GM18909 (cell line): ENCODE data around the gene POT1.
A peak's percentile ranks its signal among the peaks of the same experiment; 100 is the strongest.

Source experiments
- ATAC-seq: cut with Tn5 transposase; IDR thresholded peaks from one replicate; pipeline ENCODE4 v1.9.1; 2021; ENCODE audit warnings: mild to moderate bottlenecking; ENCODE audit not compliant: unreplicated experiment, poor library complexity

The POT1 gene

GRCh38 chr7:124915242-124915641 is 14.4 kb downstream of the POT1 start:
- peak; percentile 52 for ATAC-seq

GRCh38 chr7:124914298-124914697 is 15.3 kb downstream of the POT1 start:
- ATAC-seq, result peak; percentile 51

GRCh38 chr7:124912972-124913371 is 16.7 kb downstream of the POT1 start:
- no peak for ATAC-seq

- ATAC-seq, result no peak
Observed at GRCh38 chr7:124909808-124910207, 19.8 kb downstream of the POT1 start.

- ATAC-seq, result no peak
Observed at GRCh38 chr7:124908259-124908658, 21.4 kb downstream of the POT1 start.

- ATAC-seq, result no peak
Observed at GRCh38 chr7:124907490-124907889, 22.1 kb downstream of the POT1 start.

GRCh38 chr7:124898531-124898930 is 31.1 kb downstream of the POT1 start:
- no peak for ATAC-seq

GRCh38 chr7:124896001-124896400 is 33.6 kb downstream of the POT1 start:
- ATAC-seq, result no peak

GRCh38 chr7:124893140-124893827 is 36.3 kb downstream of the POT1 start:
- peak; percentile 89 for ATAC-seq

- no peak for ATAC-seq
Observed at GRCh38 chr7:124887247-124887646, 42.4 kb downstream of the POT1 start.

- ATAC-seq, result no peak
Observed at GRCh38 chr7:124881981-124882380, 47.6 kb downstream of the POT1 start.

- ATAC-seq, result no peak
Observed at GRCh38 chr7:124879771-124880170, 49.9 kb downstream of the POT1 start.

GRCh38 chr7:124879103-124879502 is 50.5 kb downstream of the POT1 start:
- ATAC-seq, result no peak

GRCh38 chr7:124874644-124875163 is 54.9 kb downstream of the POT1 start:
- ATAC-seq, result no peak

GRCh38 chr7:124857672-124858235 is 71.9 kb downstream of the POT1 start:
- no peak for ATAC-seq

- peak; percentile 80 for ATAC-seq
Observed at GRCh38 chr7:124856299-124856888, 73.2 kb downstream of the POT1 start.

- ATAC-seq, result no peak
Observed at GRCh38 chr7:124843336-124843735, 86.3 kb downstream of the POT1 start.

GRCh38 chr7:124840435-124840834 is 89.2 kb downstream of the POT1 start:
- no peak for ATAC-seq

- no peak for ATAC-seq
Observed at GRCh38 chr7:124839687-124840086, 89.9 kb downstream of the POT1 start.

- ATAC-seq, result no peak
Observed at GRCh38 chr7:124836173-124836572, 93.5 kb downstream of the POT1 start.

- ATAC-seq, result no peak
Observed at GRCh38 chr7:124818807-124819206, 110.8 kb downstream of the POT1 start.
